Tibial nerve (tissue), 4 donors: ENCODE measurements around the gene C1orf198. TPM values are rescaled to one million over a fixed set of nuclear protein-coding genes. Genes with fewer than 3 reads are reported as not detected.

Experiments used
- DNase-seq, 2 donors: peaks; one replicate each; pipeline ENCODE4 v3.0.0-alpha.2; 2019; ENCODE audit warnings: low spot score in 2 of 2
- H3K27ac ChIP-seq, 4 donors: fragments of 200-600 bp; sonication (generic) in 3 of 4; one replicate each; pipeline ENCODE4 v1.5.1; 2017 to 2019; ENCODE audit warnings: mild to moderate bottlenecking in 1 of 4
- H3K27me3 ChIP-seq, 2 donors: fragments of 200-600 bp; sonication (generic) in 1 of 2; one replicate each; pipeline versions ENCODE4 v1.5.1 to v1.6.0; 2017 to 2019
- H3K36me3 ChIP-seq, 3 donors: fragments of 200-600 bp; sonication (generic); one replicate each; pipeline ENCODE4 v1.5.1; 2018 to 2019
- H3K4me1 ChIP-seq, 4 donors: fragments of 200-600 bp; sonication (generic) in 3 of 4; one replicate each; pipeline ENCODE4 v1.5.1; 2017 to 2019
- H3K4me3 ChIP-seq, 4 donors: fragments of 200-600 bp; sonication (generic) in 3 of 4; one replicate each; pipeline ENCODE4 v1.5.1; 2017 to 2019; ENCODE audit warnings: mild to moderate bottlenecking in 1 of 4, moderate library complexity in 1 of 4
- H3K9me3 ChIP-seq, 4 donors: fragments of 200-600 bp; sonication (generic) in 3 of 4; one replicate each; pipeline ENCODE4 v1.5.1; 2017 to 2019
- CTCF ChIP-seq, 5 experiments: fragments of 200-600 bp in 3 of 5; fragments of 450-650 bp in 2 of 5; sonication (generic) in 3 of 5; IDR thresholded peaks; one replicate each; pipeline ENCODE4 v1.5.1; 2016 to 2019; ENCODE audit warnings: antibody characterized with exemption in 5 of 5, mild to moderate bottlenecking in 3 of 5, moderate library complexity in 2 of 5
- EP300 ChIP-seq, 2 donors: sonication (generic); formaldehyde crosslinking; IDR thresholded peaks; one replicate each; pipeline ENCODE4 v1.6.1; 2017; ENCODE audit warnings: antibody characterized with exemption in 2 of 2, mild to moderate bottlenecking in 1 of 2
- POLR2A ChIP-seq, 2 donors: fragments of 450-650 bp; IDR thresholded peaks; one replicate each; pipeline ENCODE4 v1.6.1; 2017; ENCODE audit warnings: antibody characterized with exemption in 2 of 2, mild to moderate bottlenecking in 2 of 2, moderate library complexity in 2 of 2
- WGBS, 2 donors: methylation state at CpG; one replicate each; pipeline ENCODE4 v1.1.5; 2018; 5-methylcytosine and 5-hydroxymethylcytosine counted together
- total RNA-seq, 4 donors: library from RNA; depleted of rRNA; stranded (reverse); fragments of >200 nt; gene quantifications; one replicate each; pipeline ENCODE4 v1.1.0, GENCODE V29; 2016

Gene C1orf198, protein sequence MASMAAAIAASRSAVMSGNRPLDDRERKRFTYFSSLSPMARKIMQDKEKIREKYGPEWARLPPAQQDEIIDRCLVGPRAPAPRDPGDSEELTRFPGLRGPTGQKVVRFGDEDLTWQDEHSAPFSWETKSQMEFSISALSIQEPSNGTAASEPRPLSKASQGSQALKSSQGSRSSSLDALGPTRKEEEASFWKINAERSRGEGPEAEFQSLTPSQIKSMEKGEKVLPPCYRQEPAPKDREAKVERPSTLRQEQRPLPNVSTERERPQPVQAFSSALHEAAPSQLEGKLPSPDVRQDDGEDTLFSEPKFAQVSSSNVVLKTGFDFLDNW
- 100 to 1,000 TPM in 3 of 4 donors, 10 to 100 TPM in 1; 91.9 to 162 (median 113) TPM for total RNA-seq

GRCh38 chr1:230867903-230868735 lies at the start of gene C1orf198:
C1orf198 (minus strand) TSS chr1:230868521; CDS start chr1:230868512, 9 bp downstream.
- Histone ChIP-seq H3K4me1 (peaks cover 0 to 59% (median 22%) of the 10 kb centered on the region in 4 donors), H3K27me3 (no peaks in the 10 kb centered on the region), H3K36me3 (no peaks in the 10 kb centered on the region), H3K4me3 (peak within 1 kb of the TSS; percentile 77 to 87 (median 82)), H3K27ac (peak within 1 kb of the TSS; percentile 82 to 95 (median 88)), H3K9me3 (no peaks in the 10 kb centered on the region)
- whole genome bisulfite sequencing, 2 donors = 1% methylated on average over 24 to 33 of the region's 96 CpGs
- TF ChIP-seq EP300 (IDR thresholded peaks at IDR 0.05) = peak in 1 of 2 donors; percentile 81
- peak in 1 of 5 experiments; percentile 14 for TF ChIP-seq CTCF (IDR thresholded peaks at IDR 0.05)
- peak; percentile 51 to 76 for TF ChIP-seq POLR2A (IDR thresholded peaks at IDR 0.05)
- DNase-seq = peak; percentile 60 to 64

DNA sequence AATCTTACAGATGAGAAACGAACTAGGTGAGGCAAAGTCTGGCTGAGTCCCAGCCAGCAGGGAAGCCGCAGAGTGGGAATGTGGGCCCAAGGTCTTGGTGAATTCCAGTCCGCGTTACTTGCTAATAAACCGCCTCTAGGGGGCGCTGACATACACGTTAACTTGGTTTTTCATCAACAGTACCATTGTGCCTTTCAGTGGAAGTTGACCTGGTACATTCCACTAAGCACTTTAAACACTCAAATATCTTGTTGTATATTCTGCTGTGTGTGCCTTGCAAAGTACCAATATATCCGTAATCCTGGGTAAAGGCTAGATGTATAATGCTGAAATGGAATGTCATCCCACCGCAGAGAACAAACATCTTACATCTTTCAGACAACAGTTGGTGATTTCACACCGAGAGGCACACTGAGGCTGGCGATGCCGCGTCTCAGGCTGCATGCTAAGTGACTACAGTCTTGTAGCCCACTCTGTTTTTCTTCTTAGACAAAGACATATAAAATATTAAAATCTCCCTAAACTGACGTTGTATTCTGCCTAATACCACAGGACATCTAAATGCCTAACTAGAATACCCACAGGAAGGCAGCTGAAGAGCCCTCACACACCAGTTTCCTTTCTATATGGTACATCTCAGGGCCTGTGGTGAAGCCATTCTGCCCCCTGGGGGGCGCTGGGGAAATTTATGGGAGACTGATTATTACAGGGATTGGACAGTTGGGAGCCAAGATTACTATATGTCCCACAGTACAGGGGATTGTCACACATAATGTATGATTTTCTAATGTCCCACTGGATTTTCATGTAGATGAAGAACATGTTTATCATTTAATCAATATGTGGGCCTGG lies 49.2 kb upstream of the C1orf198 start:
- TF ChIP-seq EP300 (IDR thresholded peaks at IDR 0.05) = no peak
- TF ChIP-seq POLR2A (IDR thresholded peaks at IDR 0.05) = no peak
- TF ChIP-seq CTCF (IDR thresholded peaks at IDR 0.05) = peak; percentile 55 to 73 (median 59)
- Histone ChIP-seq H3K4me3 (no peak overlapping the region), H3K9me3 (no peaks in the 10 kb centered on the region), H3K4me1 (peaks cover 0 to 8% (median 0%) of the 10 kb centered on the region in 4 donors), H3K36me3 (peaks cover 0 to 74% (median 0%) of the 10 kb centered on the region in 3 donors), H3K27ac (peak overlapping the region in 2 of 4 donors; percentile 21 to 62), H3K27me3 (no peaks in the 10 kb centered on the region)
- peak; percentile 57 to 89 for DNase-seq
- WGBS, 2 donors = 41 to 44% methylated on average over 15 of the region's 15 CpGs

- 83 to 85% methylated on average over 8 of the region's 8 CpGs for WGBS, 2 donors
- peaks cover 0 to 8% (median 0%) of the 10 kb centered on the region in 4 donors for H3K4me1 ChIP-seq
- DNase-seq = no peak
- no peak for TF ChIP-seq POLR2A (IDR thresholded peaks at IDR 0.05)
- TF ChIP-seq CTCF (IDR thresholded peaks at IDR 0.05) = no peak
- no peak for TF ChIP-seq EP300 (IDR thresholded peaks at IDR 0.05)
- no peak overlapping the region for H3K4me3 ChIP-seq
- H3K36me3 ChIP-seq = peaks cover 0 to 72% (median 0%) of the 10 kb centered on the region in 3 donors
- no peaks in the 10 kb centered on the region for H3K27me3 ChIP-seq
- no peaks in the 10 kb centered on the region for H3K9me3 ChIP-seq
- peak overlapping the region in 2 of 4 donors; percentile 21 to 62 for H3K27ac ChIP-seq
These were observed 48.4 kb upstream of the C1orf198 start for GRCh38 chr1:230916587-230917283.

DNA sequence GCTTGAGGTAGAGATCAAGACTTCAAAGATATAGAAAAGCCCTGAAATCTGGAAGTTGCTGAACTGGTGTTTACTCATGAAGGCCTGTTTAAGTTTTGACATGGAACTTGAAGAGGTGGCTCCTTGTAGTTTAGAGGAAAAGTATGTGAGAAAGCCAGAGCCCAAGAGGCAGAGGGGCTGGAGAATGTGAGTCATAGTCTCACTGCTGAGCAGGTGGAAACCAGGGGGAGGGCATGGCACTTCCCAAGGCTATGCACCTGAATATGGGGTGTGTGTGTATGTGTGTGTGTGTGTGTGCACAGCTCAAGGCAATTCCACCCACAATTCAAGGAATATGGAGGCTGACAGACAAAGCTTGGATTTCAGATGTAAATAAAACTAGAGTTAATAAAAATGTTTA lies 46.8 kb upstream of the C1orf198 start:
- Histone ChIP-seq H3K9me3 (no peaks in the 10 kb centered on the region), H3K4me1 (peaks cover 0 to 8% (median 0%) of the 10 kb centered on the region in 4 donors), H3K27me3 (no peaks in the 10 kb centered on the region), H3K27ac (no peak overlapping the region), H3K4me3 (no peak overlapping the region), H3K36me3 (peaks cover 0 to 76% (median 0%) of the 10 kb centered on the region in 3 donors)
- no peak for TF ChIP-seq CTCF (IDR thresholded peaks at IDR 0.05)
- TF ChIP-seq POLR2A (IDR thresholded peaks at IDR 0.05) = no peak
- no peak for TF ChIP-seq EP300 (IDR thresholded peaks at IDR 0.05)
- no peak for DNase-seq
